Measurements from ENCODE around the gene SZT2.

DNA sequence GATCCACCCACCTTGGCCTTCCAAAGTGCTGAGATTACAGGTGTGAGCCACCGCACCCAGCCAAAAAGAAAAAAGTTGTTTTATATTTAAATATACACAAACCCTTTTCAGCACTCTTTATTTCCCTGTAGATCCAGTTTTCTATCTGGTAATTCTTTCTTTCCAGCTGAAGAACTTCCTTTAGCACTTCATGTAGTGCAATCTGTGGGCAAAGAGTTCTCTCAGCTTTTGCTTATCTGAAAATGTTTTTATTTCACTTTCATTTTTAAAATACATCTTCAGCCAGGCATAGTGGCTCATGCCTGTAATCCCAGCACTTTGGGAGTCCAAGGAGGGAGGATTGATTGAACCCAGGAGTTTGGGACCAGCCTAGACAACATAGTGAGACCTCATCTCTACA is 92.5 kb downstream of the SZT2 start:
- TF ChIP-seq ZC3H10 (CRISPR knock-in tag; IDR thresholded peaks at IDR 0.05) (no peak), RARB (CRISPR knock-in tag; IDR thresholded peaks at IDR 0.05) (no peak), ISL1 (CRISPR knock-in tag; IDR thresholded peaks at IDR 0.05) (no peak), OSR1 (CRISPR knock-in tag; IDR thresholded peaks at IDR 0.05) (no peak), ARNTL (CRISPR knock-in tag; IDR thresholded peaks at IDR 0.05; ENCODE audit: borderline replicate concordance, low read depth) (no peak), TCF4 (CRISPR knock-in tag; IDR thresholded peaks at IDR 0.05; ENCODE audit: borderline replicate concordance) (no peak)
- TF ChIP-seq, protein P1, sequence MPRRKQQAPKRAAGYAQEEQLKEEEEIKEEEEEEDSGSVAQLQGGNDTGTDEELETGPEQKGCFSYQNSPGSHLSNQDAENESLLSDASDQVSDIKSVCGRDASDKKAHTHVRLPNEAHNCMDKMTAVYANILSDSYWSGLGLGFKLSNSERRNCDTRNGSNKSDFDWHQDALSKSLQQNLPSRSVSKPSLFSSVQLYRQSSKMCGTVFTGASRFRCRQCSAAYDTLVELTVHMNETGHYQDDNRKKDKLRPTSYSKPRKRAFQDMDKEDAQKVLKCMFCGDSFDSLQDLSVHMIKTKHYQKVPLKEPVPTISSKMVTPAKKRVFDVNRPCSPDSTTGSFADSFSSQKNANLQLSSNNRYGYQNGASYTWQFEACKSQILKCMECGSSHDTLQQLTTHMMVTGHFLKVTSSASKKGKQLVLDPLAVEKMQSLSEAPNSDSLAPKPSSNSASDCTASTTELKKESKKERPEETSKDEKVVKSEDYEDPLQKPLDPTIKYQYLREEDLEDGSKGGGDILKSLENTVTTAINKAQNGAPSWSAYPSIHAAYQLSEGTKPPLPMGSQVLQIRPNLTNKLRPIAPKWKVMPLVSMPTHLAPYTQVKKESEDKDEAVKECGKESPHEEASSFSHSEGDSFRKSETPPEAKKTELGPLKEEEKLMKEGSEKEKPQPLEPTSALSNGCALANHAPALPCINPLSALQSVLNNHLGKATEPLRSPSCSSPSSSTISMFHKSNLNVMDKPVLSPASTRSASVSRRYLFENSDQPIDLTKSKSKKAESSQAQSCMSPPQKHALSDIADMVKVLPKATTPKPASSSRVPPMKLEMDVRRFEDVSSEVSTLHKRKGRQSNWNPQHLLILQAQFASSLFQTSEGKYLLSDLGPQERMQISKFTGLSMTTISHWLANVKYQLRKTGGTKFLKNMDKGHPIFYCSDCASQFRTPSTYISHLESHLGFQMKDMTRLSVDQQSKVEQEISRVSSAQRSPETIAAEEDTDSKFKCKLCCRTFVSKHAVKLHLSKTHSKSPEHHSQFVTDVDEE (CRISPR knock-in tag; IDR thresholded peaks at IDR 0.05), result no peak
- TF ChIP-seq, protein P2, sequence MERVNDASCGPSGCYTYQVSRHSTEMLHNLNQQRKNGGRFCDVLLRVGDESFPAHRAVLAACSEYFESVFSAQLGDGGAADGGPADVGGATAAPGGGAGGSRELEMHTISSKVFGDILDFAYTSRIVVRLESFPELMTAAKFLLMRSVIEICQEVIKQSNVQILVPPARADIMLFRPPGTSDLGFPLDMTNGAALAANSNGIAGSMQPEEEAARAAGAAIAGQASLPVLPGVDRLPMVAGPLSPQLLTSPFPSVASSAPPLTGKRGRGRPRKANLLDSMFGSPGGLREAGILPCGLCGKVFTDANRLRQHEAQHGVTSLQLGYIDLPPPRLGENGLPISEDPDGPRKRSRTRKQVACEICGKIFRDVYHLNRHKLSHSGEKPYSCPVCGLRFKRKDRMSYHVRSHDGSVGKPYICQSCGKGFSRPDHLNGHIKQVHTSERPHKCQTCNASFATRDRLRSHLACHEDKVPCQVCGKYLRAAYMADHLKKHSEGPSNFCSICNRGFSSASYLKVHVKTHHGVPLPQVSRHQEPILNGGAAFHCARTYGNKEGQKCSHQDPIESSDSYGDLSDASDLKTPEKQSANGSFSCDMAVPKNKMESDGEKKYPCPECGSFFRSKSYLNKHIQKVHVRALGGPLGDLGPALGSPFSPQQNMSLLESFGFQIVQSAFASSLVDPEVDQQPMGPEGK (CRISPR knock-in tag; IDR thresholded peaks at IDR 0.05; ENCODE audit: borderline replicate concordance), result no peak
- TF ChIP-seq, protein P3, sequence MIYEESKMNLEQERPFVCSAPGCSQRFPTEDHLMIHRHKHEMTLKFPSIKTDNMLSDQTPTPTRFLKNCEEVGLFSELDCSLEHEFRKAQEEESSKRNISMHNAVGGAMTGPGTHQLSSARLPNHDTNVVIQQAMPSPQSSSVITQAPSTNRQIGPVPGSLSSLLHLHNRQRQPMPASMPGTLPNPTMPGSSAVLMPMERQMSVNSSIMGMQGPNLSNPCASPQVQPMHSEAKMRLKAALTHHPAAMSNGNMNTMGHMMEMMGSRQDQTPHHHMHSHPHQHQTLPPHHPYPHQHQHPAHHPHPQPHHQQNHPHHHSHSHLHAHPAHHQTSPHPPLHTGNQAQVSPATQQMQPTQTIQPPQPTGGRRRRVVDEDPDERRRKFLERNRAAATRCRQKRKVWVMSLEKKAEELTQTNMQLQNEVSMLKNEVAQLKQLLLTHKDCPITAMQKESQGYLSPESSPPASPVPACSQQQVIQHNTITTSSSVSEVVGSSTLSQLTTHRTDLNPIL (CRISPR knock-in tag; IDR thresholded peaks at IDR 0.05; ENCODE audit: low read depth), result no peak
